ENCODE results near the gene SLC25A2.
"Not testable (repeated sequence)": the region's sequence is repeated elsewhere in the genome, so short reads cannot be mapped to it uniquely, and the experiment has no call there.

Gene SLC25A2

DNA sequence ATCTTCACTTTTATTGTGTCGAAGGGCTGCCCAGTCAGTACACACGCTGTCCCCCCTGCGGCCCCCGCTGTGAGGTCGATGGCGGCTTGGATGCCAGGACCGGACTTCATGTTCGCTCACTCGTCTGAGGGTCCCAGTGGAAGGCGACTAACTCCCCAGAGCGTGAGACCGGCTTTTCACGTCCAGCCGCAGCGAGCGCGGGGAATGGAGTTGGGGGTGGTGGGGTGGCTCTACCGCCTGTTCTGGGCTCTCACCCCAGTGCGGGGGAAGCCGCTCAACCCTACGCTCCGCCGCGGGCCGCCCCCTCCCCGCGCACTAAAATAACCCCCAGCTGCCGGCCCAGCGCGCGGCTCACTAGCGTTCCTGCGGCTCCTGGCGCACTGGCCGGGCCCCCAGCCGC is at the start of gene SLC25A2:
SLC25A2 (minus strand) TSS at position 294 of the 400 bp plus-strand sequence; CDS start at position 110, 184 bp downstream.
- H3K9me3 ChIP-seq (ENCODE audit: insufficient read depth, low read depth, low read length): no peaks in the 10 kb centered on the region; the same call in 1 of the 2 replicates
- no peak within 1 kb of the TSS for H2AFZ ChIP-seq (ENCODE audit: low read length)
- no peaks in the 10 kb centered on the region for H3K9me2 ChIP-seq (replicated peaks; ENCODE audit: low read depth, low read length)
- no peaks in the 10 kb centered on the region for H4K20me1 ChIP-seq (ENCODE audit: insufficient read depth, low read length, poor library complexity, severe bottlenecking)
- no peaks in the 10 kb centered on the region for H3K79me2 ChIP-seq (ENCODE audit: insufficient read depth, low read length)
- no peaks in the 10 kb centered on the region for H3K27me3 ChIP-seq (ENCODE audit: insufficient read depth, low read length, poor library complexity, severe bottlenecking)
- TF ChIP-seq, protein P1, sequence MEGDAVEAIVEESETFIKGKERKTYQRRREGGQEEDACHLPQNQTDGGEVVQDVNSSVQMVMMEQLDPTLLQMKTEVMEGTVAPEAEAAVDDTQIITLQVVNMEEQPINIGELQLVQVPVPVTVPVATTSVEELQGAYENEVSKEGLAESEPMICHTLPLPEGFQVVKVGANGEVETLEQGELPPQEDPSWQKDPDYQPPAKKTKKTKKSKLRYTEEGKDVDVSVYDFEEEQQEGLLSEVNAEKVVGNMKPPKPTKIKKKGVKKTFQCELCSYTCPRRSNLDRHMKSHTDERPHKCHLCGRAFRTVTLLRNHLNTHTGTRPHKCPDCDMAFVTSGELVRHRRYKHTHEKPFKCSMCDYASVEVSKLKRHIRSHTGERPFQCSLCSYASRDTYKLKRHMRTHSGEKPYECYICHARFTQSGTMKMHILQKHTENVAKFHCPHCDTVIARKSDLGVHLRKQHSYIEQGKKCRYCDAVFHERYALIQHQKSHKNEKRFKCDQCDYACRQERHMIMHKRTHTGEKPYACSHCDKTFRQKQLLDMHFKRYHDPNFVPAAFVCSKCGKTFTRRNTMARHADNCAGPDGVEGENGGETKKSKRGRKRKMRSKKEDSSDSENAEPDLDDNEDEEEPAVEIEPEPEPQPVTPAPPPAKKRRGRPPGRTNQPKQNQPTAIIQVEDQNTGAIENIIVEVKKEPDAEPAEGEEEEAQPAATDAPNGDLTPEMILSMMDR (conservative IDR thresholded peaks at IDR 0.05; ENCODE audit: low read length): no peak
- no peak for TF ChIP-seq EZH2phosphoT487 (IDR thresholded peaks at IDR 0.05; ENCODE audit: borderline replicate concordance)
- no peak within 1 kb of the TSS for H3K9ac ChIP-seq (ENCODE audit: low read depth, low read length, poor library complexity, severe bottlenecking)
- no peaks in the 10 kb centered on the region for H3K36me3 ChIP-seq (ENCODE audit: insufficient read depth, low read length)
- H3K4me3 ChIP-seq (ENCODE audit: low read length, poor library complexity, severe bottlenecking): no peak within 1 kb of the TSS
- no peaks in the 10 kb centered on the region for H3K4me1 ChIP-seq (ENCODE audit: insufficient read depth, low read length, poor library complexity, severe bottlenecking)
- H3K4me2 ChIP-seq (ENCODE audit: low read depth, low read length, poor library complexity, severe bottlenecking): no peak within 1 kb of the TSS
- no peaks in the 10 kb centered on the region for H3F3A ChIP-seq (ENCODE audit: low read depth)

DNA sequence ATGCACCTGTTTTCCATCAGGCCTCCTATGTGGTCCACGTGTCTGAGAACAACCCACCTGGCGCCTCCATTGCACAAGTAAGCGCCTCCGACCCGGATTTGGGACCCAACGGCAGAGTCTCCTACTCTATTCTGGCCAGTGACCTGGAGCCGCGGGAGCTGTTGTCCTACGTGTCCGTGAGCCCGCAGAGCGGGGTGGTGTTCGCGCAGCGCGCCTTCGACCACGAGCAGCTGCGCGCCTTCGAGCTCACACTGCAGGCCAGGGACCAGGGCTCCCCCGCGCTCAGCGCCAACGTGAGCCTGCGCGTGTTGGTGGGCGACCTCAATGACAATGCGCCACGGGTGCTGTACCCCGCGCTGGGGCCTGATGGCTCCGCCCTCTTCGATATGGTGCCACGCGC is 47.7 kb upstream of the SLC25A2 start:
- Histone ChIP-seq H3F3A (ENCODE audit: low read depth) (no peaks in the 10 kb centered on the region), H3K36me3 (ENCODE audit: insufficient read depth, low read length) (no peaks in the 10 kb centered on the region), H3K79me2 (ENCODE audit: insufficient read depth, low read length) (no peaks in the 10 kb centered on the region), H3K9ac (ENCODE audit: low read depth, low read length, poor library complexity, severe bottlenecking) (no peak overlapping the region), H3K4me3 (ENCODE audit: low read length, poor library complexity, severe bottlenecking) (no peak overlapping the region), H4K20me1 (ENCODE audit: insufficient read depth, low read length, poor library complexity, severe bottlenecking) (no peaks in the 10 kb centered on the region), H3K4me2 (ENCODE audit: low read depth, low read length, poor library complexity, severe bottlenecking) (no peak overlapping the region), H2AFZ (ENCODE audit: low read length) (no peak overlapping the region), H3K9me3 (ENCODE audit: insufficient read depth, low read depth, low read length) (no peaks in the 10 kb centered on the region), H3K4me1 (ENCODE audit: insufficient read depth, low read length, poor library complexity, severe bottlenecking) (no peaks in the 10 kb centered on the region), H3K27me3 (ENCODE audit: insufficient read depth, low read length, poor library complexity, severe bottlenecking) (no peaks in the 10 kb centered on the region), H3K9me2 (replicated peaks; ENCODE audit: low read depth, low read length) (no peaks in the 10 kb centered on the region)
- TF ChIP-seq EZH2phosphoT487 (IDR thresholded peaks at IDR 0.05; ENCODE audit: borderline replicate concordance): no peak
- TF ChIP-seq, protein P1 (conservative IDR thresholded peaks at IDR 0.05; ENCODE audit: low read length): no peak

DNA sequence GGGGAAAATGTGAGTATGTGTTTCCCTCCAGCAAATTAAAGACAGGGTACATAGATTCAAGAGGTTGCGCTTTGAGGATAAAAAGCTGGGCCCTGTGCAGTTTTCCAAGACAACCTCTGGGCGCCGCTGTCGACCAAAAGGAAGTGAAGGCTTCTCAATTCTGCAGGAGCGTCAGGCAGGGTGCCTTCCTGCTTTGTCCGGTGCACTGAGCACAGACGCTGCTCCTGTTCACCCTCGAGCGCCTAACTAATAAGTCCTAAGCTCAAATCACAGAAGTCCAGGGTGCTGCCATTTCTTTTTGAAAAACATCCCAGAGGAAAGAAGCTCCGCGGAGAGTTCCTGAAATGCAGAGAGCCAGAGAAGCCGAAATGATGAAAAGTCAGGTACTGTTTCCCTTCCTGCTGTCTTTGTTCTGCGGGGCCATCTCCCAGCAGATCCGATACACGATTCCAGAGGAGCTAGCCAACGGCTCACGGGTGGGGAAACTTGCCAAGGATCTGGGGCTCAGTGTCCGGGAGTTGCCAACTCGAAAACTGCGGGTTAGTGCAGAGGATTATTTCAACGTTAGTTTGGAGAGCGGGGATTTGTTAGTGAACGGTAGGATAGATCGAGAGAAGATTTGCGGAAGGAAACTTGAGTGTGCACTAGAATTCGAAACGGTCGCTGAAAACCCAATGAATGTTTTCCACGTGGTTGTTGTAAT is 46.2 kb upstream of the SLC25A2 start, which contains the start of gene PCDHGB1:
PCDHGB1 (plus strand) TSS at position 183 of the 703 bp plus-strand sequence; CDS start at position 345, 162 bp downstream.
- Histone ChIP-seq H3K4me1 (ENCODE audit: insufficient read depth, low read length, poor library complexity, severe bottlenecking) (no peaks in the 10 kb centered on the region), H2AFZ (ENCODE audit: low read length) (peak within 1 kb of the TSS; percentile 59), H4K20me1 (ENCODE audit: insufficient read depth, low read length, poor library complexity, severe bottlenecking) (no peaks in the 10 kb centered on the region), H3K27me3 (ENCODE audit: insufficient read depth, low read length, poor library complexity, severe bottlenecking) (no peaks in the 10 kb centered on the region), H3K4me3 (ENCODE audit: low read length, poor library complexity, severe bottlenecking) (peak within 1 kb of the TSS; percentile 44), H3K9me3 (ENCODE audit: insufficient read depth, low read depth, low read length) (no peaks in the 10 kb centered on the region), H3K79me2 (ENCODE audit: insufficient read depth, low read length) (no peaks in the 10 kb centered on the region), H3K9me2 (replicated peaks; ENCODE audit: low read depth, low read length) (no peaks in the 10 kb centered on the region), H3K4me2 (ENCODE audit: low read depth, low read length, poor library complexity, severe bottlenecking) (no peak within 1 kb of the TSS), H3F3A (ENCODE audit: low read depth) (no peaks in the 10 kb centered on the region), H3K9ac (ENCODE audit: low read depth, low read length, poor library complexity, severe bottlenecking) (no peak within 1 kb of the TSS), H3K36me3 (ENCODE audit: insufficient read depth, low read length) (no peaks in the 10 kb centered on the region)
- TF ChIP-seq EZH2phosphoT487 (IDR thresholded peaks at IDR 0.05; ENCODE audit: borderline replicate concordance): no peak
- TF ChIP-seq, protein P1 (conservative IDR thresholded peaks at IDR 0.05; ENCODE audit: low read length): peak; percentile 65

DNA sequence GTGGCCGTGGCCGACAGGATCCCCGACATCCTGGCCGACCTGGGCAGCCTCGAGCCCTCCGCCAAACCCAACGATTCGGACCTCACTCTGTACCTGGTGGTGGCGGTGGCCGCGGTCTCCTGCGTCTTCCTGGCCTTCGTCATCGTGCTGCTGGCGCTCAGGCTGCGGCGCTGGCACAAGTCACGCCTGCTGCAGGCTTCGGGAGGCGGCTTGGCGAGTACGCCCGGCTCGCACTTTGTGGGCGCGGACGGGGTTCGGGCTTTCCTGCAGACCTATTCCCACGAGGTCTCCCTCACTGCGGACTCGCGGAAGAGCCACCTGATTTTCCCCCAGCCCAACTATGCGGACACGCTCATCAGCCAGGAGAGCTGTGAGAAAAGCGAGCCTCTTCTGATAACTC is 42.2 kb upstream of the SLC25A2 start:
- not testable (repeated sequence) for H3K9me3 ChIP-seq (ENCODE audit: insufficient read depth, low read depth, low read length); H3K27me3 ChIP-seq (ENCODE audit: insufficient read depth, low read length, poor library complexity, severe bottlenecking)

More for the DNA sequence above, 42.2 kb upstream of the SLC25A2 start:
- not testable (repeated sequence) for H2AFZ ChIP-seq (ENCODE audit: low read length); H3K4me2 ChIP-seq (ENCODE audit: low read depth, low read length, poor library complexity, severe bottlenecking); H3K9me2 ChIP-seq (replicated peaks; ENCODE audit: low read depth, low read length); H3F3A ChIP-seq (ENCODE audit: low read depth); H3K36me3 ChIP-seq (ENCODE audit: insufficient read depth, low read length); H3K4me1 ChIP-seq (ENCODE audit: insufficient read depth, low read length, poor library complexity, severe bottlenecking); H3K4me3 ChIP-seq (ENCODE audit: low read length, poor library complexity, severe bottlenecking); H4K20me1 ChIP-seq (ENCODE audit: insufficient read depth, low read length, poor library complexity, severe bottlenecking); H3K9ac ChIP-seq (ENCODE audit: low read depth, low read length, poor library complexity, severe bottlenecking); H3K79me2 ChIP-seq (ENCODE audit: insufficient read depth, low read length)

Data from Loucy (cell line).